Mesothelial cell of epicardium (in vitro differentiated cells): Measurements from ENCODE around the gene TRIM37. TPM values are rescaled to one million over a fixed set of nuclear protein-coding genes. Genes with fewer than 3 reads are reported as not detected.

Source experiments
- DNase-seq, 2 experiments: peaks; one replicate each; pipeline ENCODE4 v3.0.0; 2021; ENCODE audit warnings: low spot score in 2 of 2; ENCODE audit not compliant: unreplicated experiment in 2 of 2
- H3K27ac Mint-ChIP-seq: 2 replicates; pipeline ENCODE4 v1.8.0; 2021; ENCODE audit warnings: mixed read lengths
- H3K27me3 Mint-ChIP-seq: 2 replicates; pipeline ENCODE4 v1.8.0; 2021; ENCODE audit warnings: low read depth, mixed read lengths
- H3K36me3 Mint-ChIP-seq: 2 replicates; pipeline ENCODE4 v1.8.0; 2021; ENCODE audit warnings: mixed read lengths
- H3K4me1 Mint-ChIP-seq: 2 replicates; pipeline ENCODE4 v1.8.0; 2021; ENCODE audit warnings: mixed read lengths
- H3K4me3 Mint-ChIP-seq: 2 replicates; pipeline ENCODE4 v1.8.0; 2021; ENCODE audit warnings: mild to moderate bottlenecking, moderate library complexity, mixed read lengths
- H3K9me3 Mint-ChIP-seq: 2 replicates; pipeline ENCODE4 v1.8.0; 2021; ENCODE audit warnings: mixed read lengths
- CTCF ChIP-seq: fragments of 200-600 bp; sonication (generic); IDR thresholded peaks from one replicate; pipeline ENCODE4 v1.5.0; 2021; ENCODE audit warnings: antibody characterized with exemption; ENCODE audit not compliant: unreplicated experiment
- total RNA-seq: library from RNA; stranded (reverse); gene quantifications from 3 replicates; pipeline ENCODE4 v1.2.1, GENCODE V29; 2021

The TRIM37 gene
- total RNA-seq, 1 donor from 2014 or later = 23.0 TPM

- H3K27ac Mint-ChIP-seq = no peak overlapping the region
These were observed 32.2 kb downstream of the TRIM37 start for GRCh38 chr17:59074494-59074893.

GRCh38 chr17:59073972-59074371 is 32.7 kb downstream of the TRIM37 start:
- Mint-ChIP-seq H3K36me3 (peaks cover 30% of the 10 kb centered on the region), H3K4me3 (no peak overlapping the region), H3K27me3 (no peaks in the 10 kb centered on the region), H3K4me1 (no peaks in the 10 kb centered on the region), H3K9me3 (no peaks in the 10 kb centered on the region), H3K27ac (no peak overlapping the region)
- no peak for DNase-seq
- TF ChIP-seq CTCF = no peak

More at GRCh38 chr17:59074494-59074893, 32.2 kb downstream of the TRIM37 start:
- TF ChIP-seq CTCF = no peak
- DNase-seq = no peak
- Mint-ChIP-seq H3K27me3 (no peaks in the 10 kb centered on the region), H3K4me1 (no peaks in the 10 kb centered on the region), H3K9me3 (no peaks in the 10 kb centered on the region), H3K4me3 (no peak overlapping the region), H3K36me3 (peaks cover 29% of the 10 kb centered on the region)

GRCh38 chr17:59069856-59070255 is 36.8 kb downstream of the TRIM37 start:
- no peak for TF ChIP-seq CTCF
- no peak overlapping the region for H3K27ac Mint-ChIP-seq
- H3K9me3 Mint-ChIP-seq = no peaks in the 10 kb centered on the region
- peaks cover 25% of the 10 kb centered on the region for H3K36me3 Mint-ChIP-seq
- H3K4me3 Mint-ChIP-seq = no peak overlapping the region
- no peaks in the 10 kb centered on the region for H3K27me3 Mint-ChIP-seq
- no peaks in the 10 kb centered on the region for H3K4me1 Mint-ChIP-seq
- no peak for DNase-seq

GRCh38 chr17:59067756-59068155 is 38.9 kb downstream of the TRIM37 start:
- no peak overlapping the region for H3K27ac Mint-ChIP-seq
- no peaks in the 10 kb centered on the region for H3K9me3 Mint-ChIP-seq
- TF ChIP-seq CTCF = no peak
- H3K27me3 Mint-ChIP-seq = no peaks in the 10 kb centered on the region
- H3K4me3 Mint-ChIP-seq = no peak overlapping the region
- DNase-seq = no peak
- H3K36me3 Mint-ChIP-seq = peaks cover 30% of the 10 kb centered on the region
- H3K4me1 Mint-ChIP-seq = no peaks in the 10 kb centered on the region

- H3K4me1 Mint-ChIP-seq = no peaks in the 10 kb centered on the region
- H3K9me3 Mint-ChIP-seq = peaks cover 3% of the 10 kb centered on the region
- no peaks in the 10 kb centered on the region for H3K27me3 Mint-ChIP-seq
- DNase-seq = no peak
- H3K27ac Mint-ChIP-seq = no peak overlapping the region
- no peak overlapping the region for H3K4me3 Mint-ChIP-seq
- no peak for TF ChIP-seq CTCF
- peaks cover 34% of the 10 kb centered on the region for H3K36me3 Mint-ChIP-seq
These were observed 39.3 kb downstream of the TRIM37 start for GRCh38 chr17:59067340-59067739.

GRCh38 chr17:59062509-59062908 is 44.2 kb downstream of the TRIM37 start:
- Mint-ChIP-seq H3K9me3 (peaks cover 7% of the 10 kb centered on the region), H3K27ac (no peak overlapping the region), H3K4me1 (no peaks in the 10 kb centered on the region), H3K27me3 (no peaks in the 10 kb centered on the region), H3K36me3 (peaks cover 34% of the 10 kb centered on the region), H3K4me3 (no peak overlapping the region)
- no peak for DNase-seq
- no peak for TF ChIP-seq CTCF
